Rectal smooth muscle tissue (tissue), 1 donor: ENCODE results near the gene KMT2B.

Experiments used
- H3K27ac ChIP-seq: one replicate; pipeline ENCODE4 v1.7.0; 2013; ENCODE audit warnings: low read depth, low read length, inconsistent platforms
- H3K27me3 ChIP-seq: one replicate; pipeline ENCODE4 v1.7.0; 2013; ENCODE audit warnings: low read length; ENCODE audit not compliant: control insufficient read depth, insufficient read depth
- H3K36me3 ChIP-seq: one replicate; pipeline ENCODE4 v1.7.0; 2013; ENCODE audit warnings: low read length; ENCODE audit not compliant: control insufficient read depth, insufficient read depth
- H3K4me1 ChIP-seq: one replicate; pipeline ENCODE4 v1.7.0; 2013; ENCODE audit warnings: low read length; ENCODE audit not compliant: control insufficient read depth, insufficient read depth
- H3K4me3 ChIP-seq: one replicate; pipeline ENCODE4 v1.7.0; 2013; ENCODE audit warnings: low read length
- H3K9ac ChIP-seq: one replicate; pipeline ENCODE4 v1.7.0; 2013; ENCODE audit warnings: low read length

The KMT2B gene

GRCh38 chr19:35779033-35779432, 61.2 kb downstream of the KMT2B start:
- H3K27ac ChIP-seq = no peak overlapping the region
- H3K9ac ChIP-seq = no peak overlapping the region
- H3K27me3 ChIP-seq = no peaks in the 10 kb centered on the region
- peaks cover 2% of the 10 kb centered on the region for H3K4me1 ChIP-seq
- H3K4me3 ChIP-seq = no peak overlapping the region
- H3K36me3 ChIP-seq = peaks cover 14% of the 10 kb centered on the region

- H3K36me3 ChIP-seq = peaks cover 14% of the 10 kb centered on the region
- no peak overlapping the region for H3K27ac ChIP-seq
- no peaks in the 10 kb centered on the region for H3K27me3 ChIP-seq
- no peak overlapping the region for H3K9ac ChIP-seq
- H3K4me1 ChIP-seq = no peaks in the 10 kb centered on the region
- no peak overlapping the region for H3K4me3 ChIP-seq
These were observed 62.3 kb downstream of the KMT2B start for GRCh38 chr19:35780058-35780457.

GRCh38 chr19:35780717-35781116, 62.9 kb downstream of the KMT2B start:
- no peaks in the 10 kb centered on the region for H3K4me1 ChIP-seq
- H3K9ac ChIP-seq = no peak overlapping the region
- no peak overlapping the region for H3K4me3 ChIP-seq
- H3K27ac ChIP-seq = no peak overlapping the region
- no peaks in the 10 kb centered on the region for H3K27me3 ChIP-seq
- peaks cover 14% of the 10 kb centered on the region for H3K36me3 ChIP-seq

- H3K4me1 ChIP-seq = no peaks in the 10 kb centered on the region
- no peaks in the 10 kb centered on the region for H3K27me3 ChIP-seq
- H3K4me3 ChIP-seq = no peak overlapping the region
- H3K27ac ChIP-seq = no peak overlapping the region
- peaks cover 14% of the 10 kb centered on the region for H3K36me3 ChIP-seq
- no peak overlapping the region for H3K9ac ChIP-seq
These were observed 63.8 kb downstream of the KMT2B start for GRCh38 chr19:35781650-35782049.

- H3K4me1 ChIP-seq = no peaks in the 10 kb centered on the region
- H3K9ac ChIP-seq = no peak overlapping the region
- no peak overlapping the region for H3K27ac ChIP-seq
- peaks cover 14% of the 10 kb centered on the region for H3K36me3 ChIP-seq
- no peaks in the 10 kb centered on the region for H3K27me3 ChIP-seq
- H3K4me3 ChIP-seq = no peak overlapping the region
These were observed 64.8 kb downstream of the KMT2B start for GRCh38 chr19:35782589-35782988.

DNA sequence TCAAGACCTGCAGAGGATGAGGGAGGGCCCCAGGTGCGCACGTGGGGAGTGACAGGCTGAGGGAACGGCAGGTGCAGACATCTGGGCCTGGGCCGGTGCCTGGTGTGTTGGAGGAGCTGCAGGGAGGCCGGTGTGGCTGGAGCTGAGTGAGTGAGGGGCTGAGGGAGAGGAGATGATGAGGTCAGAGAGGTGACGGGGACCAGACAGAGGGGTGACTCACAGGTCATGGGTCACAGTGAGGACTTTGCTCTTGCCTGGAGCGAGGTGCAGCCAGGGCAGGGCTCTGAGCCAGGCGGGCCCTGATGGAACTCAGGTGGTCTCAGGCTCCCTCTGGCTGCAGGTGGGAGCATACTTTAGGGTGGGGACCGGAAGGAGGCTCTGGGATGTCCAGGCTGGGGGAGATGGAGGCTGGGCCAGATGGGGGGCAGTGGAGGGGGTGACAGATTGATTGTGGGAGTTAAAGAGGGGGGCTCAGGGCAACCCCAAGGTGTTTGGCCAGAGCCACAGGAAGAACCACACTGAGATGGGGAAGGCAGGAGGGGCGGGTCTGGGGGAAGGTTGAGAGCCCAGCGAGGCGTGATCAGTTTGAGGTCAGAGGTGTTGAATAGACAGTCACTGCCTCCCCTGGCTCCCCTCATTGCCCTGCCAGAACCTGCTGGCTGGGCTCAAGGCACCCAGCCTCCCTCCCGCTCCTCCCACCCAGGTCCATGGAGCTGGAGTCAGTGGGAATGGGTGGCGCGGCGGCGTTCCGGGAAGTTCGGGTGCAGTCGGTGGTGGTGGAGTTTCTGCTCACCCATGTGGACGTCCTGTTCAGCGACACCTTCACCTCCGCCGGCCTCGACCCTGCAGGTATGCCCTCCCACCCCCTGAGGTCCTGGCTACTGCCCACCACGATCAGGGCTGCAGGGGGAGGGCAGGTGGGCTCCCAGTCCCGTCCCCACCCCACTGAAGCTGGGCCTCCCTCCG, 65.9 kb downstream of the KMT2B start:
- Histone ChIP-seq H3K4me3 (no peak overlapping the region), H3K36me3 (peaks cover 13% of the 10 kb centered on the region), H3K4me1 (no peaks in the 10 kb centered on the region), H3K9ac (no peak overlapping the region), H3K27ac (no peak overlapping the region), H3K27me3 (no peaks in the 10 kb centered on the region)

DNA sequence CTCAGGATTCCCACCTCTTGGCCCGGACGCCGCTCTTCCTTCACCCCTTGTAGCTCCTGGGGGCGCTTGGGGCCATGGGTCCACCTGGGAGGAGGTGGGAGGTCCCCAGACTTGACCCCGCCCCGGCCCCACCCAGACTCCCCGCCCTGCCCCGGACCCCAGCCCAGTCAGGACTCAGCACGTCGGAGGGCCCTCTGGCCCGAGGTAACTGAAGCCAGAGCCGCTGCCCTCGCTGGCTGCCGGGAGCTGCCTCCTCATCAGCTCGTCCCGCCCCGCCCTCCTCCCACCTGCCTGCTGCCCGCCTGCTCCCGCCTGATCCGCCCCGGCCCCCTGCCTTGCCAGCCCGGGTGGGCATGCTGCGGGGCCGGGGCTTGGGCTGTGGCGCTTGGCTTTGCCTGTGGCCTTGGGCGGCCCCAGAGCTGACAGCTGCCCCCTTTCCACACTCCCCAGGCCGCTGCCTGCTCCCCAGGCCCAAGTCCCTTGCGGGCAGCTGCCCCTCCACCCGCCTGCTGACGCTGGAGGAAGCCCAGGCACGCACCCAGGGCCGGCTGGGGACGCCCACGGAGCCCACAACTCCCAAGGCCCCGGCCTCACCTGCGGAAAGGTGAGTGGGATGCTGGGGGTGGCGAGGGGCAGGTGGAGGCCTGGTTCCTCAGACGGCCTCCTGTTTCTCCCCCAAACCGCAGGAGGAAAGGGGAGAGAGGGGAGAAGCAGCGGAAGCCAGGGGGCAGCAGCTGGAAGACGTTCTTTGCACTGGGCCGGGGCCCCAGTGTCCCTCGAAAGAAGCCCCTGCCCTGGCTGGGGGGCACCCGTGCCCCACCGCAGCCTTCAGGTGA, 66.9 kb downstream of the KMT2B start:
- H3K4me3 ChIP-seq = no peak overlapping the region

DNA sequence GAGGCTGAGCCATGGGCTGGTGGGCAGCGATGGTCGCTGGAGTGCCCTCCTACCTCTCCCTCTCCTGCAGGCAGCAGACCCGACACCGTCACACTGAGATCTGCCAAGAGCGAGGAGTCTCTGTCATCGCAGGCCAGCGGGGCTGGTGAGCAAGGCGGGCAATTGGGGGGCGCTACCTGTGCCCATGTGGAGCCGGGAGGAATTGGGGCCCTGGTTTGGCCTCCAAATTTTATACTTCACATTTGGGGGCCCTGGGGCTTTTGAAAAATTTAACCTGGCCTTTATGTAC, 67.5 kb downstream of the KMT2B start:
- Histone ChIP-seq H3K36me3 (peaks cover 11% of the 10 kb centered on the region), H3K27ac (no peak overlapping the region)

More for the DNA sequence above, 66.9 kb downstream of the KMT2B start:
- Histone ChIP-seq H3K27ac (no peak overlapping the region), H3K9ac (no peak overlapping the region), H3K27me3 (no peaks in the 10 kb centered on the region), H3K4me1 (no peaks in the 10 kb centered on the region), H3K36me3 (peaks cover 11% of the 10 kb centered on the region)

GRCh38 chr19:35786299-35787160, 68.7 kb downstream of the KMT2B start:
- no peaks in the 10 kb centered on the region for H3K4me1 ChIP-seq
- H3K9ac ChIP-seq = no peak overlapping the region
- H3K36me3 ChIP-seq = peaks cover 6% of the 10 kb centered on the region
- H3K27me3 ChIP-seq = no peaks in the 10 kb centered on the region
- H3K27ac ChIP-seq = no peak overlapping the region
- no peak overlapping the region for H3K4me3 ChIP-seq

More for the DNA sequence above, 67.5 kb downstream of the KMT2B start:
- H3K27me3 ChIP-seq = no peaks in the 10 kb centered on the region
- no peaks in the 10 kb centered on the region for H3K4me1 ChIP-seq
- no peak overlapping the region for H3K9ac ChIP-seq
- no peak overlapping the region for H3K4me3 ChIP-seq

GRCh38 chr19:35787227-35787799, 69.5 kb downstream of the KMT2B start:
- peaks cover 3% of the 10 kb centered on the region for H3K36me3 ChIP-seq

More at GRCh38 chr19:35787227-35787799, 69.5 kb downstream of the KMT2B start:
- Histone ChIP-seq H3K27ac (no peak overlapping the region), H3K27me3 (no peaks in the 10 kb centered on the region), H3K4me3 (no peak overlapping the region), H3K4me1 (no peaks in the 10 kb centered on the region), H3K9ac (no peak overlapping the region)
